GM19463 (cell line): Measurements from ENCODE around the gene RAP1GAP.

ENCODE experiments used
- ATAC-seq: cut with Tn5 transposase; IDR thresholded peaks from one replicate; pipeline ENCODE4 v1.9.1; 2021; ENCODE audit warnings: mild to moderate bottlenecking, moderate library complexity; ENCODE audit not compliant: unreplicated experiment

The RAP1GAP gene

GRCh38 chr1:21669258-21670058, at the start of gene RAP1GAP:
TSS of gene RAP1GAP (minus strand) at chr1:21669357. CDS start at chr1:21620032, 49,325 bp downstream.
- no peak for ATAC-seq

- no peak for ATAC-seq
These were observed 47.0 kb upstream of the RAP1GAP start for GRCh38 chr1:21716169-21716568.

- no peak for ATAC-seq
These were observed 38.7 kb upstream of the RAP1GAP start for GRCh38 chr1:21707891-21708290.

DNA sequence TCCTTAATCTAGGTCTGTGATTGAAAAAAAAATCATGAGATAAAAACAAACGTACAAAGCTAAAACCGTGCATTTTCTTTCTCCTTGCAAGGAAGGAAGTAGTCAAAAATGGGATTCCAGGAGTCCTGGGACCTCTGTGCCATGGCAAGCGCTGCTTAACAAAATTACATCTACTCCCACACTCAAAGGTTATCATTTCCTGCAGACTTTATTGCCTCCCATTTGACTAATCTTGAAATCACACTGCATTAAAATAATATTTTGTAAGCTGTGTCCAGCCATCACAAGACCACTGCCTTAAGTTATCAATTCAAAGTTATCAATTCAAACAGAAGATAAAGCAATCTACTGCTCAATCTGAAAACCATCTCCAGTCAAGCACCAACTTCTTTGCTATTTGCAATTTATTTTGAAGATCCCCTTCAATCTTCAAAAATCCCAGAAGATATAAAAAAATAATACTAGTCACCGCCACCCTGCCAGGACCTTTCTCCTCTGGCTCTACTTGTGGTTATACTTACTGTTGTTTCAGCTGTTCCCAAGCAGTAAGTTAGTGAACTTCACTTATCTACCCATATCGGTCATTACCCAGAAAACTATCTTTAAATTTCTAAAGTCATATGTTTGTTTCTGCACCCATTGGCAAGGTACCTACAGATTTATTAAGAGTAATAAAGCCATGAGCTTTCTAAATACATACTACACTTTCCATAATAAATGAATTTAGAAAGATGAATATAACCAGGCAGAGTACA, 38.1 kb upstream of the RAP1GAP start:
- no peak for ATAC-seq

DNA sequence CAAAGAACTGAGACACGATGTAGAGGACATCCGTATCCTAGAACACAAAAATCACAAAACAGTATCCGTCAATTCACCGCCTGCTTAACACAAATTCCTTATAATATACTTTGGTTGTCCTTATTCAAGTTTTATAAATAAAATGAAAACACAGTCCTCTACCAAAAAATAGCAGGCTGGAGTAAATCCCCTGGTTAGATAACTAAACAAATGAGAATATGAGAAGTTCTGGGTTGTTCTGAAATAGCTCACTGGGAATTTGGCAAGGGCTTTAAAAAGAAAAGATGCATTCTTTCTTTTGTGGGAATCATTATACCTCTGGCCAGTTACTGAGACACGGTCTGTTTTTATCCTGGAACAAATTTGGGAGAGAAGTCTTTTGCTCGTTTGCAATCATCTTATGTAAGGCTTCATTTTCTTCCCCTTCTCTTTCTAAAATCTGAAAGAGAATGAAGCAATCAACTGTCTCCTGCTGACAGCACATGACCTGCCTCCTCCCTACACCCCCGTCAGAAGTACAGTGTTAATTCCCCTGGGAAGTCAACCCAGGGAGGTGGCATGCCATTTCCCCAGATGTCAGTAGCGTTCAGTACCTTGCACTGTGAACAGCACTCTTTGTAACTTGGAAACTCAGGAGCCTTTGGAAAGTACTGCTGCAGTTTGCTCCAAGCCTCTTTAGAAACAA, 37.1 kb upstream of the RAP1GAP start:
- ATAC-seq = no peak

- ATAC-seq = no peak
These were observed 36.3 kb upstream of the RAP1GAP start for GRCh38 chr1:21705303-21705980.

GRCh38 chr1:21704145-21704544, 35.0 kb upstream of the RAP1GAP start:
- ATAC-seq = no peak

- no peak for ATAC-seq
These were observed 34.3 kb upstream of the RAP1GAP start for GRCh38 chr1:21703318-21703963.

GRCh38 chr1:21702780-21703179, 33.6 kb upstream of the RAP1GAP start:
- no peak for ATAC-seq

DNA sequence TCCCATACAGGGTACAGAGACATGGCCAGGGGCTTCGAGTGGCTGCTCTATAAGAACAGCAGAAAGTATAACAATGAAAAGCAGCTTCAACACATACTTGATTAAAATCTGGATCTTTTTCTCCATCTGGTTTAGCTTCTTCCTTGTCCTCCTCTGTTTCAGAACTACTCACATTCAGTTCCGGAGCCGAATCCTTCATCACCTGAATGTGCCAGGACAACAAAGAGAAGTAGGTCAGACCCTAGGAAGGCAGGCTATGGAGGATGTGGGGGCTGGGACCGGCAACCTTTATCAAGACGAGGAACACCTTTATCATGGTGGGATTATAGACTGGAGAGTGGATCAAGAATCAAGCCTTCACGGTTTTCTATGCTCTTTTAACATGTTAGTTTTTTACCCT, 32.2 kb upstream of the RAP1GAP start:
- ATAC-seq = no peak

DNA sequence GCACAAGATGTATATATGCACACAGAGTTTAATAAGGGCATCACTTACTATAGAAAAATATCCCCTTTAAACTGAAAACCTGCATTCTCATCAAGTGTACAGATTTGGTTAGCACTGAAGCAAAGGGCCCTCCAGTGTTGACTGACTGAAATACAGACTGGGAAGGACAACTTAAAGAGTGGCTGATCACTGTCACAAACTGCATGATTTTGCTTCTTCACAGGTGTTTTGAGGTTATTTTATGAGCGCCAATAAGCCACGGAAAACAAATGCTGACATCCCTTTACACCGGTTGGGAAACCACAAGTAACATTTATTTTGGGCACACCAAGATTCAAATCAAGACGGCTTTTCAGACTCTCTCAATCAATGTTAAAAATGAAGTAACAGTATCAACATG, 30.9 kb upstream of the RAP1GAP start:
- ATAC-seq = no peak

DNA sequence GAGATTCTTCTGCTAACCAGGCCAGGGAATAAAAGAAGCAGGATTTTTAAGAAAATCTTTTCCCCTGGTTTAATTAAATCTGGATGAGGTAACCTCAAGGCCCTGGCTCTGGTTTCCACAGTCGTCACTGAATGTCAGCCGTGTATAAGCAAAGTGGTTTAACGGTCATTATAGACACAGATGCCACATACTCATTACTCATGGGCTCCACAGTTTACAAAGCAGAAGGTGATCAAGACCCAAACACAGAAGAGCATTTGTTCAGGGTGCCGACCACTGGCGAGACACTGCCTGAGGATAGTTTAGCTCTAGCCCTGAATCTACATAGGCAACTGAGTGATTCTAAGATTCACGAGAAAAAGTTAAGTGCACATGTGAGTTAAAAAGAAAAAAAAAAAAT, 27.8 kb upstream of the RAP1GAP start:
- ATAC-seq = no peak

- ATAC-seq = no peak
These were observed 24.6 kb upstream of the RAP1GAP start for GRCh38 chr1:21693732-21694131.

DNA sequence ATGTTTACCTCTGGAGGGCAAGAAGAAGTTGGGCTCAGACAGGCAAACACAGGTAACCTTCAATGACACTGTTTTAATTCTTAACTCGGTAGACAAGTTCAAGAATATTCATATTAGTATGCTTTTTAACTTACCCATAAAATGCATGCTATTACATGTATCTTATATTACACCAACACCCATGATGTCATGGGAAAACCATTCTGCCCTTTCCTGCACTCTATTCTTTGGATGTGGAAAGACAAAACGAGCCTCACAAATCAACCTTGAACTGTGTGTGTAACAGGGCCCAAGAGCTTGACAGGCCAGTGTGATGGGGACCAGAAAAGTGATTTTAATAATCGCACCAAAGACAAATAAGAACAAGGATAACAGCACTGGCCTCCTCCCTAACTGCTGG, 22.6 kb upstream of the RAP1GAP start:
- no peak for ATAC-seq

DNA sequence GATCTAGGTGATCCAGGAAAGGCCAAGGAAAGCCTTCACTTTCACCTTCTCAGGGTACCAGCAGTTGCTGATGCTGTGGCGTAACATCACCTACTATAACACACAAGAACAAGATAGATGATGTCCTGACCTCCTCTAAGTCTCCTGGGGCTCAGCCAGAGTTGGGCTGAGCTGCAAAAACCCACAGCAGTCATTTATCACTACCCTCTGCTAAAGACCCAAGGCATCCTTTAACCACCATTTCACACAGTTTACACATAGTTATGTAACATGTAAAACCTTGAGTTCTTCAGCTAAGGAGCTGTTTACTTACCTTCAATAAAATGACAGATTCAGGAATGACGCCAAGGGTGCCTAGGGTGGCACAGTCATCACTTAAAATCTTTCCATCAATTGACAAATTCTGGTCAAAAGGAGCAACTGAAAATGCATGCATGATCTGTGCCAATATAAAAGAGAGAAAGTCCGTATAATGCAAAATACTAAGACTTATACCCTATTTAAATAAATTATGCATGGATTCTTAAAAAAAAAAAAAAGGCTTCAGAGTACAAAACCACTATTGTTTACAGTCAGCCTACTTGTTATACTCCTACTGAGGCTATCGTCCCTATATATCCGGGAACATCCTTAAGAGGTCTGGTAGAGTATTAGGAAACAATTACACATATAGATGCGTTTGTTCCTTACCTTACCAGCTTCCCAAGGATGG, 20.7 kb upstream of the RAP1GAP start:
- ATAC-seq = no peak

DNA sequence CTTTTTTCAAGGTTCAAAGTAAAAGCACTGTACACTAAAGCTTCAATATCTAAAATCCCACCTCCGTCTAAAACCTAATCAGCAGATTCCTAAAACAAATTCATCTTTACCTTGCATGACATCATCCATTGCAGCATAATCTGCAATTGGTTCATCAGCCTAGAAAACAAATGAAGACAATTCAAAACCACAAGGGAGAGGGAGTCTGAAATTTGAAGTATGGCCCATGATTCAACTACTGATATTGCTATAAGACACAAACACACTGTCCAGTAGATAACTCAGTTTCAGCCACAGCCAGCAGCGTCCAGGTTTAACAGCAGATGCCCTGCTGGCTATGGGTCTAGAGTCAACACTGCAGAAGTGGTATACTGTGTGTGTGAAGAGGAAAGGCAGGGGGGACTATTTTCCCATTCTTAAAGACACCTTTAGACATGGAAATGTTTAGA, 17.9 kb upstream of the RAP1GAP start:
- no peak for ATAC-seq

- ATAC-seq = no peak
These were observed 17.0 kb upstream of the RAP1GAP start for GRCh38 chr1:21685946-21686678.

- no peak for ATAC-seq
These were observed 12.3 kb upstream of the RAP1GAP start for GRCh38 chr1:21681426-21681825.

- no peak for ATAC-seq
These were observed 11.8 kb upstream of the RAP1GAP start for GRCh38 chr1:21680918-21681317.
